ENCODE results near the gene TTC28. TPM values are rescaled to one million over a fixed set of nuclear protein-coding genes. Genes with fewer than 3 reads are reported as not detected.

TTC28 gene
- total and polyA plus RNA-seq, 10 of the 15 experiments (the other 5 are each of a cell fraction or from before 2014, with no cell fraction given) = 0.15 to 8.4 (median 1.4) TPM

- Histone ChIP-seq H3K4me3 (no peak overlapping the region), H3K4me2 (ENCODE audit: control insufficient read depth, insufficient read depth) (no peak overlapping the region), H2AFZ (ENCODE audit: control insufficient read depth, low read depth, low read length) (no peak overlapping the region), H3K9me3 (replicated peaks; ENCODE audit: control insufficient read depth, insufficient read depth, low read length) (no peaks in the 10 kb centered on the region), H3K27me3 (replicated peaks in 1 of 2; ENCODE audit: control insufficient read depth in 2 of 2, insufficient read depth in 2 of 2, low read length in 1 of 2) (no peaks in the 10 kb centered on the region), H4K20me1 (ENCODE audit: control insufficient read depth, insufficient read depth) (no peaks in the 10 kb centered on the region), H3K4me1 (ENCODE audit: control insufficient read depth, insufficient read depth, low read length) (no peaks in the 10 kb centered on the region), H3K27ac (ENCODE audit: control insufficient read depth, insufficient read depth) (no peak overlapping the region), H3K9ac (ENCODE audit: control insufficient read depth, insufficient read depth, low read length) (no peak overlapping the region), H3K79me2 (ENCODE audit: control insufficient read depth, insufficient read depth, low read length) (no peaks in the 10 kb centered on the region), H3K36me3 (ENCODE audit: control insufficient read depth in 2 of 2, insufficient read depth in 2 of 2, low read length in 1 of 2) (no peaks in the 10 kb centered on the region)
- in situ Hi-C loops (cut with MboI) = no loop called here
- FAIRE-seq = no peak
- RAD21 ChIA-PET (ENCODE audit: unreplicated experiment) = no interaction called here
- SMC1A ChIA-PET (ENCODE audit: uncharacterized antibody, unreplicated experiment) = no interaction called here
- POLR2A ChIA-PET = no interaction called here
- intact Hi-C loops (cut with micrococcal nuclease; ENCODE audit: unreplicated experiment) = no loop called here
- no peak for DNase-seq (ENCODE audit: low read depth, low spot score)
- ATAC-seq = no peak
- WGBS (ENCODE audit: insufficient coverage, insufficient replicate concordance, low lambda C conversion rate, missing lambda C conversion rate) = 49% methylated on average over 9 of the region's 9 CpGs
- CTCF ChIA-PET = interaction anchor here (0.6 kb wide), 1 partner anchor 24 kb away, joined by 3 read pairs; no protein-coding TSS in a partner anchor
- no TSS peak for BruUV-seq (replicated peaks)
- TF ChIP-seq CBX3 (IDR thresholded peaks at IDR 0.05; ENCODE audit: borderline replicate concordance, low read depth) (no peak), SUPT20H (IDR thresholded peaks at IDR 0.05; ENCODE audit: borderline replicate concordance, control insufficient read depth, low read depth, low read length) (no peak), BRCA1 (IDR thresholded peaks at IDR 0.05; ENCODE audit: low read depth, low read length) (no peak), HDAC2 (IDR thresholded peaks at IDR 0.05) (no peak), RAD51 (IDR thresholded peaks at IDR 0.05) (no peak), IRF4 (IDR thresholded peaks at IDR 0.05; ENCODE audit: low read depth, low read length) (no peak), MLLT1 (IDR thresholded peaks at IDR 0.05) (no peak), ASH2L (IDR thresholded peaks at IDR 0.05; ENCODE audit: borderline replicate concordance, low read depth) (no peak), PKNOX1 (IDR thresholded peaks at IDR 0.05) (no peak), BCLAF1 (IDR thresholded peaks at IDR 0.05) (no peak), ZBTB11 (CRISPR knock-in tag; IDR thresholded peaks at IDR 0.05) (no peak), ELK1 (IDR thresholded peaks at IDR 0.05; ENCODE audit: low read depth, low read length) (no peak)
Measured at GRCh38 chr22:27993774-27994350, 685.8 kb downstream of the TTC28 start.

All from GM12878 (cell line).